ENCODE measurements around the gene NT5DC3.

NT5DC3 gene

DNA sequence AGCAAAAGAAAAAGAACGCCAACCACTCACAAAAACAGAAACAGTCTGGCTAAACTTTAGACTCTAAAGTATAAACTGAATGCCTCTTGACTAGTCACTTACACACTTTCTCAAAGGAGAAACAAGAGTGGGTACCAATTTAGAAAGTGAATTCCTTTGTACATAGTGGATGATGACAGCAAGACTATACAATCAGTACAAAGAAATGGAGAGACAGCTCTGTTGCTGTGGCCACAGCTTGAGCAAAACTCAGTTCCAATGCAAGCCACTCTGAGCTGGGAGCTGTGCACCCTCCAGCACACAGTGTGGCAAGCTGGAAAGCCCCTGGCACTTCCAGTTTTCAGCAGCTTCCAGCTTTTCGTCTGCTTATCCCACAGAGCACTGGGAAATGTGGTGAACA is 21.7 kb downstream of the NT5DC3 start:
- no peak for DNase-seq (ENCODE audit: low read depth)
- no peak overlapping the region for H3K4me3 ChIP-seq (ENCODE audit: low read depth, low read length)
- TF ChIP-seq, protein P1, sequence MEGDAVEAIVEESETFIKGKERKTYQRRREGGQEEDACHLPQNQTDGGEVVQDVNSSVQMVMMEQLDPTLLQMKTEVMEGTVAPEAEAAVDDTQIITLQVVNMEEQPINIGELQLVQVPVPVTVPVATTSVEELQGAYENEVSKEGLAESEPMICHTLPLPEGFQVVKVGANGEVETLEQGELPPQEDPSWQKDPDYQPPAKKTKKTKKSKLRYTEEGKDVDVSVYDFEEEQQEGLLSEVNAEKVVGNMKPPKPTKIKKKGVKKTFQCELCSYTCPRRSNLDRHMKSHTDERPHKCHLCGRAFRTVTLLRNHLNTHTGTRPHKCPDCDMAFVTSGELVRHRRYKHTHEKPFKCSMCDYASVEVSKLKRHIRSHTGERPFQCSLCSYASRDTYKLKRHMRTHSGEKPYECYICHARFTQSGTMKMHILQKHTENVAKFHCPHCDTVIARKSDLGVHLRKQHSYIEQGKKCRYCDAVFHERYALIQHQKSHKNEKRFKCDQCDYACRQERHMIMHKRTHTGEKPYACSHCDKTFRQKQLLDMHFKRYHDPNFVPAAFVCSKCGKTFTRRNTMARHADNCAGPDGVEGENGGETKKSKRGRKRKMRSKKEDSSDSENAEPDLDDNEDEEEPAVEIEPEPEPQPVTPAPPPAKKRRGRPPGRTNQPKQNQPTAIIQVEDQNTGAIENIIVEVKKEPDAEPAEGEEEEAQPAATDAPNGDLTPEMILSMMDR (IDR thresholded peaks at IDR 0.05; ENCODE audit: insufficient read depth, low read depth, low read length, missing control alignments), result no peak

DNA sequence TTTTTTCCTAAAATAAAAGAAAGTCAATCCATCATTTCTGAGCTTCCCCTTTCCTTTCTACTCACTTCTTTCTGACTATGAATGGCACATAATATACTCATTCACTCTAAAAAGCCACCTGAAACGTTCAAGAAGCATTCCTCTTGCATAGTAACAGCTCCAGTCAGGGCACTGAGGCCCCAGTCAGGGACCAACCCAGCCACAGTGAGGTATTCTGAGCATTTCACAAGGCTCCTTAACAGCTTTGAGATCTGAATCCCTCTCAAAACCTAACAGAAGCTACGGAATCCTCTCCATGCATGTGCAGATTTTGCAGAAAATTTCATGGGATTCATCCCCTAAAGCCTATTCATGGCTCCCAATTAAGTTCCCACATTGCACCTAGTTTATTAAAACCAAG is 23.2 kb downstream of the NT5DC3 start:
- TF ChIP-seq, protein P1 (IDR thresholded peaks at IDR 0.05; ENCODE audit: insufficient read depth, low read depth, low read length, missing control alignments), result no peak
- H3K4me3 ChIP-seq (ENCODE audit: low read depth, low read length), result no peak overlapping the region
- no peak for DNase-seq (ENCODE audit: low read depth)

DNA sequence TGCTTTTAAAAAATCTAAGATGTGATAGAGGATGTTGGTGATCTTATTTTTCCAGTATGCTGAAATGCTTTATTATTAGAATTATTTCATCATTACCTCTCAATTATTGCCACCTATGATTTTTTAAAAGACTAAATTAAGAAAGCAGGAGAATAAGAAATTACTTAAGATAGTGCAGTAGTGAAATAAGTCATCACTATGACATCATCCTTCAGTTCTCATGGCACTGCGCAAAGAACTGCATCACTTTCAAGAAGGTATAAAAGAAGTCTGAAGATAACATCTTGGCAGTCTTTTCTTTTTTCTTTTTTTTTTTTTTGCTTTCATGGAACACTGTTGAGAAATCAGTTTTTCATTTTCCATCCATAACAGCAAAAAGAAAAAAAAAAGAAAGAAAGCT is 24.4 kb downstream of the NT5DC3 start:
- no peak for DNase-seq (ENCODE audit: low read depth)
- no peak overlapping the region for H3K4me3 ChIP-seq (ENCODE audit: low read depth, low read length)
- TF ChIP-seq, protein P1 (IDR thresholded peaks at IDR 0.05; ENCODE audit: insufficient read depth, low read depth, low read length, missing control alignments), result no peak

DNA sequence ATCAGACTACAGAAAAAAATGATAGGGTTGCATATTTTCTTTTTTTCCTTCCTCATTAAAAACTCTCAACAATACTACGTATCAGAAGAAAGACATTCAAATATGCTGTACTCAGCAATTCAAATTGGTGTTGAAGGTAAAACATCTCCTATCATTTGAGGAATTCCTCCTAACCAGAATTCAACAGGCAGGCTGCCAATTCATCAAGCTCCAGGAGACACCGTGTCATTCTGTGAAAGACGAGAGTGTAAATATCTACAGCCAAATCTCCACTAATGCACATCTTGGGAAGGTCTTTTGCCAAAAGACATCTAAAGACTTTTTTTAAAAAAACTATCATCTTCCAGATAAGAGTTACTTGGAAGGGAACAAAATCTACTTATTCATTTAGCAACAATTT is 26.6 kb downstream of the NT5DC3 start:
- TF ChIP-seq, protein P1 (IDR thresholded peaks at IDR 0.05; ENCODE audit: insufficient read depth, low read depth, low read length, missing control alignments), result no peak
- no peak overlapping the region for H3K4me3 ChIP-seq (ENCODE audit: low read depth, low read length)
- no peak for DNase-seq (ENCODE audit: low read depth)

DNA sequence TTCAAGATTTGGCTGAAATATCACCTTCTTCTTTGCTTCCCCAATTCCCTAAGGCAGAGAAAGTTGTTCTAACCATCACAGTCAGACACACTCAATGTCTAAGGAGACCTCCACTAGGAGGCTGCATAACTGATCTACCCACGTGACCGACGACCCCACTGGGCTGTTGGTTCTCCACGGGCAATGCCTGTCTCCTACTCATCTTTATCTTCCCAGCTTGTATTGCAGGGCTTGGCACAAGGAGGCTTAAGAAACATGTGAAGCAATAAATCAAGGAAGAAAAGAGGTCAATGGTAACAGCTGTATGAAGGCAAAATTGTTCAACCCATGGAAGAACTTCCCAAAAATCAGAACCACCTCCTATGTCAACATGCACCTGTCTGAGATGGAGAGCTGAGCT is 27.1 kb downstream of the NT5DC3 start:
- TF ChIP-seq, protein P1 (IDR thresholded peaks at IDR 0.05; ENCODE audit: insufficient read depth, low read depth, low read length, missing control alignments), result no peak
- no peak for DNase-seq (ENCODE audit: low read depth)
- H3K4me3 ChIP-seq (ENCODE audit: low read depth, low read length), result no peak overlapping the region

DNA sequence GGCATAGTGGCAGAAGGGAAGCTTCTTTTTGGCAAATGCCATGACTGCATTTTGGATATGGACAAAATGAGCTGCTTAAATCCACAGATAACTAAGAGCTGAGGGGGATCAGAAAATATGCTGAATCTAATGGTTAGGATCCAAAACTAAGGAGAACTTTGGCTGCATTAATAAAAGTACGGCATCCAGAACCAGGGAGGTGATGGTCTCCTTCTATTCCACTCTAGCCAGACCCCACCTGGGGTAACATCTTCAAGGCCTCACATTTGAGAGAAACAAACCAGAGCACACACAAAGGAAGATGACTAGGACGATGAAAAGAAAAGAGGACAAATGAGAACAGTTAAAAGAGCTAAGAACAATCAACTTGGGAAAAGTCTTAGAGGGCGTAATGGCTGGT is 27.6 kb downstream of the NT5DC3 start:
- no peak for DNase-seq (ENCODE audit: low read depth)
- H3K4me3 ChIP-seq (ENCODE audit: low read depth, low read length), result no peak overlapping the region
- TF ChIP-seq, protein P1 (IDR thresholded peaks at IDR 0.05; ENCODE audit: insufficient read depth, low read depth, low read length, missing control alignments), result no peak

DNA sequence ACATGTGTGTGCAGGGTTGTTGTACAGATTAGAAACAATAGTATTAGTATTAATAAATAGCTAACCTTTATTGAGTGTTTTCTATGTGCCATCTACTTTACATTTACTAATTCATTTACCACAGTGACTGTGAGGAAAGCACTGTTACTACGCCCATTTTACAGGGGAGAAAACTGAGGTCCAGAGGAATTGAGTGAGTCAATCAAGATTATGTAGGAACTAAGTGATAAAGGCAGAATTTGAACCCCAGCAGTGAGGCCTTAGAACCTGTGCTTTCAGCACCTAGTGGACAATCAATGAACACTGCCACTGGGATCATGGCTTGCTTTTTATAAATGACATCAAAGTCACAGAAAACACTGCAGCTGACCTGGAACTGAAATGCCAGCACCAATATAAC is 28.2 kb downstream of the NT5DC3 start:
- no peak overlapping the region for H3K4me3 ChIP-seq (ENCODE audit: low read depth, low read length)
- DNase-seq (ENCODE audit: low read depth), result no peak
- TF ChIP-seq, protein P1 (IDR thresholded peaks at IDR 0.05; ENCODE audit: insufficient read depth, low read depth, low read length, missing control alignments), result no peak

Measured in GM12865 (cell line).